Bone marrow (tissue), 2 donors: ENCODE data around the gene TLE1.

Experiments
- DNase-seq, 2 donors: peaks; one replicate each; lab custom pipeline; 2025; lab: John Stamatoyannopoulos, UW

The TLE1 gene

GRCh38 chr9:81573415-81574321 lies 115.7 kb downstream of the TLE1 start:
- DNase-seq, result no peak

- no peak for DNase-seq
Measured at GRCh38 chr9:81570083-81570482, 119.3 kb downstream of the TLE1 start.

DNA sequence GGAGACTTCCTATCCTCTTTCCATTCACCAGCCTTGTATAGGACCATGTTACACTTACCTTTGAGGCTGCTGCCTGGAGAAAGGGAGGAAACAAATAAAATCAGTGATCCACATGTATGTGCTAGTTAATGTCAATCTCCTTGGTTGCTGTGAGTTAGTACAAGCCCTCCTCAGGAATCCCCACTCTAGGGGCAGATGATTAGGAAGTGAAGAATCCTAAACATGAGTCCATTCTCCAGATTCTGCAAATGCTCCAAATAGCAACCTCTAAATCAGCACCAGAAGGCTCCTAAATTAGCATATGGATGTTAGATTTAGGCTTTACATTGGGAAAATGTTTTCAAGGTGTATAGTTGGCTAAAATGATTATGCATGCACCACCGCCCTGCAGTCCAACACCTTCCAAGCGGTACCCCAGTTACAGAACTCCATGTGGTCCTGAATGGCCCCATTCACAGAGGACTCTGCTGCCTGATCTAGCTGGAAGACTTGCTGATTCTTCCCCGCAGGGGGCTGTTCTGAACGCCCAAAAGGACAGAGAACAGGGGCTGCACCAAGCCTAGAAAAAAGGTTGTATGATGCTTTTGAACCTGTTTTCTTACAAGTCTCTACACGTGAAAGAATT lies 123.2 kb downstream of the TLE1 start:
- DNase-seq, result no peak

DNA sequence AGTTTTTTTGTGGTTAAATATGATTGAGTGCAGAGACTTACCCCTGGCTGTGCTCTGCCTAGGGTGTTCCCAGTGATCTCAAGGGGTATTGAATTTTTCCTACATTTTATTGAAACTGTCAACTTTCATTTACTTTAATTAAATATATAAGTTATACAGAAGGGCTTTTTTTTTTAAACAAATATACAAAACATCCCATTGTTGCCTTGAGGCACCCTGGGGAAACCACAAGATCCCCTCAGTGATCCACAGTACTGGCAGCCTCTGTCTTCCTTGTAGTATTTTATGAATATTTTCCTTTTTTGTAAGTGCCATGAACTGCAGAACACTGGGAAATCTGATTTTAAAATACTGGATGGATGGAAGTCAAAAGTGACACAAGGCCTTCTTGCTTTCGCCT lies 123.7 kb downstream of the TLE1 start:
- no peak for DNase-seq

DNA sequence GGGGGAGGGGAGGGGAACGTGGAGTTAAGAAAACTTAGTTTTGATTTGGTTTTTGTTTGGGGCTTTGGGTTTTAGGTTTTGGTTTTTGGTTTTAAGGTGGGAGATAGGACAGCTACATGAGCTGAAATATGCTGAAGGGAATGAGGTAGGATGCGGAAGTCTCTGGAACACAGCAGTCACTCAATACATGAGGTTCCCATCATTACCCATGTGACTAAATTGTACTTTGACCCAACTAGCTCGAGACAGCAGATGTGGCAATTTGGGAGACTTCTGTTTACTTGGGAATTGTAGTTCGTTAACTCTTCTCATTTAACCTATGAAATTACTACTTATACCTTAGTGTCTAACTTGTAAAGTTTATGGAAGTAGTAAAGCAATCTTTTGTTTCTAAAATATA lies 124.2 kb downstream of the TLE1 start:
- no peak for DNase-seq

- no peak for DNase-seq
Measured at GRCh38 chr9:81564632-81565031, 124.7 kb downstream of the TLE1 start.

GRCh38 chr9:81563739-81564138 lies 125.6 kb downstream of the TLE1 start:
- no peak for DNase-seq

GRCh38 chr9:81563020-81563407 lies 126.3 kb downstream of the TLE1 start:
- no peak for DNase-seq

DNA sequence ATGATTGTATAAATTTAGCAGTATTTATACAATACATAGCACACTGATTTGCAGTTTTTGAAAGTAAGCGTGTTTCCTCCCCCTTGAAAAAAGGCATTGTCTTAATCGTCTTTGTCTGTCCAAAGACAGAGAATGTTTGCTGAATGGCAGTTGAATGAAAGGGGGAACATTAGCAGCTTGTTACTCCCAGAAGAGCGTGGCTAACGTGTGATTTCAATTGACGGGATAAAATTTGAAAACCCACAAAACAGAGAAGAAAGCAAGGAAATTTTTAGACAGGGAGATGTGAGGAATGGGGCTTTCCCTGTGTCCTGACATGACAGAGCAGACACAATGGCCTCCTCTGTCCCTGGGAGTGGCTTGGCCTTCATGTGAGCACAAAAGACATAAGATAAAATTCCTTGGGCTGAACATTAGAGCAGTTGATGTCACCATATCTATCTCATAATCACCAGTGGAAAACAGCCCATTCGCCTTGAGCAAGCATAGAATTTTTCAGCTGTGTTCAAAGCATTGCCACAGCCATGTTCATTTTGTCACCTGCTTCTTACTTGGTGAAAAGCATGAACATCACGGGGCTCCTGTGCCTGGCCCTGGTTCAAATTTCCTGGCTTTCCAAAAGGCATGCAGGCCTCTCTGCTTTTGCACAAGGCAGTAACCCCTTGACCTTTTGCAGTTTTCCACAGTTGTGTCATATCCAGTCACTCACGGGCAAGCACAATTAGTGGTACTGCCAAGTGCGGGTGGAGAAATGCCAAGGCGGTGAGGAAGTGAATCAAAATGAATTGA lies 126.9 kb downstream of the TLE1 start:
- no peak for DNase-seq

DNA sequence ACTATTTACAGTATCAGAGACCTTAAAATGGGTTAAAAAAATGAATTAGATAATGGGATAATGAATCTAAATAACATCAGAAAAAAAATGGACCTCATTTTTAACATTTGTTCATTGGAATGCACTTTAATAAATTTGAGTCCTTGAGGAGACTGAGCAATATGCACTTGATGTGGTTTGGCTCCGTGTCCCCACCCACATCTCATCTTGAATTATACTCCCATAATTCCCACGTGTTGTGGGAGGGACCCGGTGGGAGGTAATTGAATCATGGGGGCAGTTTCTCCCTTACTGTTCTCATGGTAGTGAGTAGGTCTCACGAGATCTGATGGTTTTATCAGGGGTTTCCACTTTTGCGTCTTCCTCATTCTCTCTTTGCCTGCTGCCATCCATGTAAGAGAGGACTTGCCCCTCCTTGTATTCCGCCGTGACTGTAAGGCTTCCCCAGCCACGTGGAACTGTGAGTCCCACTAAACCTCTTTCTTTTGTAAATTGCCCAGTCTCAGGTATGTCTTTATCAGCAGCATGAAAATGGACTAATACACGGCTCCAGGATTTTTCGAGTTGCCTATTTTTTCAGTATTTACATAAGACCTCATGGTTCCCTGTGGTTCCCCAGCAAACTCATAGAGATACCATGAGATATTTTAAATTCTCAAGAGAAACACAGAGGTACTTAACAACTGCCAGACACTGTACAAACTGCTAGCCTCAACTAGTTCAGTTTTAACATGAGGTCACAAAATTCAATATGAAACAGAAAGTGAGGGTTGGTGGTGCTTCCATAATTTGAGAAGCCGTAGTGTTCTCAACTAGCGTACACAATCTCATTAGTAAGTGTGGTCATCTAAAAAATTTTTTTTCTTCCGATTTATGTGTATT lies 128.3 kb downstream of the TLE1 start:
- no peak for DNase-seq

GRCh38 chr9:81559709-81560108 lies 129.6 kb downstream of the TLE1 start:
- no peak for DNase-seq

- no peak for DNase-seq
Measured at GRCh38 chr9:81559197-81559596, 130.2 kb downstream of the TLE1 start.

GRCh38 chr9:81558091-81558830 lies 131.1 kb downstream of the TLE1 start:
- DNase-seq, result no peak

- DNase-seq, result no peak
Measured at GRCh38 chr9:81557452-81558090, 131.8 kb downstream of the TLE1 start.

GRCh38 chr9:81556923-81557322 lies 132.4 kb downstream of the TLE1 start:
- DNase-seq, result no peak

DNA sequence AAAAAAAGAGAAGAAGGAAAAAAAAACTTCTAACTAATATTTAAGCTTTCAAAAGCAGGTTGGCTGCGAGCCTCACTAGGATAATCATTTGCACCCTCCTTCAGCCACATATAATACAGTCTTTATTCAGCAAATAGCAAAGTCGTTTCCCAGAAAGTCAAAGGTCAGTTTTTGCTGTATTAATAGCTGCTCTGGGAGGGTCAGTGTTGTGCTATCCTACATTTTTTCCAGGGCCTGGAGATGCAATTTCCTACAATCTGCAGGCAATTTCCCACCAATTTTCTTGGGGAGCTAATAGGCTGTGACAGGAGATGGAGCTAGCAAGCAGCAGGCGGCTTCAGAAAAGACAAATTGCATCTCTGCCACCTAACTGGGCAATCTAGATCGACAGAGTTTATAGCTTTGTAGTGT lies 136.8 kb downstream of the TLE1 start:
- DNase-seq, result no peak

- no peak for DNase-seq
Measured at GRCh38 chr9:81550207-81550583, 139.2 kb downstream of the TLE1 start.

DNA sequence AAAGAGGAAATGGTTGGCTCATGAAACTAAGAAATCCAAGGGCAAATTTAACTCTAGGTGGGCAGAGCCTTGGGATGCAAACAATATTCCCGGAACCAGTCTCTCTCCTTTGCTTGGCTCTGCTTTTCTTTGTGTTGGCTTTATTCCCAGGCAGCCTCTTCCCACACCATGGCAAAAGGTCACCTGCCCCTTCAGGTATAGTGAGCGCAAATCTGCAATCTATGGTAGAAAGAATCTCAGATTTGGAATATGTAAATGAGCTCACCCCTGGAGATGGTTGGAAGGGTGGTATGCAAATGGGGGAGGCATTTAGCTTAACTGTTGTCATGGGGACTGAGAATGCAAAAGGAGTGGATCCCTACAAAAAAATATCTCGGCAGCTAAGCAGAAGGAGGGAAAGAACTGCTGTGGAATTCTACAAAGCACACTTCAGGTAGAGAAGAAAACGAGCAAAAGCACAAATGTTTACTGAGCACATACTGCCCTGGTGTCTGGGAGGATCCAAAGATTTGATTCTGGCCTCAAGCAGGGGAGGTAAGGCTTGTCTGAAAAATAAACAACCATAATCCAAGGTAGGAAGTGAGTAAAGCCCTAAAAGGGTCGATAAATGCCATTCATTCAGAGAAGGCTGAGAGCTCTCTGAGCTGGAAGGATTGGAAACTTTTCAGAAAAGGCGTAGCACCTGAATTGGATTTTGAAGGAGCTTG lies 139.7 kb downstream of the TLE1 start:
- no peak for DNase-seq

GRCh38 chr9:81548911-81549310 lies 140.4 kb downstream of the TLE1 start:
- no peak for DNase-seq

DNA sequence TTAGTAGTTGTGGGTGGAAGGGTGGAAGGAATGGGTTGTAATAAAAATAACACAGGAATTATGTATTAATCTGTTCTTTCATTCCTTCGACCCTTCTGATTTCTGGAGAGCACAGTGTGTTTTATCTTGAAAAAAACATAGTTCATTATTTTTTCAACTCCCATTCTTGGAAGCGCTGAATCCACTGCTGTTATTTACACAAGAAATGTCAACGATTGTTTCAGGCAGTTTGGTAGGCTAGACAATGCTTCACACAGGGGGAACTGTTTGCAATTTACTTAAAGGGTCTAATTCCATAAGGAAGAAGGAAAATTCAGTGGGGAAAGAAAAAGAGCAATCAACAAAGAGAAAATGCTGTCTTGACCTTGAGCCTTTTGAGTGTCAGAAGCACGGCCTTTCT lies 142.9 kb downstream of the TLE1 start:
- no peak for DNase-seq
